ENCODE results near the gene VWA5B1.
"Not testable (repeated sequence)": the region's sequence is repeated elsewhere in the genome, so short reads cannot be mapped to it uniquely, and the experiment has no call there.

The VWA5B1 gene, protein sequence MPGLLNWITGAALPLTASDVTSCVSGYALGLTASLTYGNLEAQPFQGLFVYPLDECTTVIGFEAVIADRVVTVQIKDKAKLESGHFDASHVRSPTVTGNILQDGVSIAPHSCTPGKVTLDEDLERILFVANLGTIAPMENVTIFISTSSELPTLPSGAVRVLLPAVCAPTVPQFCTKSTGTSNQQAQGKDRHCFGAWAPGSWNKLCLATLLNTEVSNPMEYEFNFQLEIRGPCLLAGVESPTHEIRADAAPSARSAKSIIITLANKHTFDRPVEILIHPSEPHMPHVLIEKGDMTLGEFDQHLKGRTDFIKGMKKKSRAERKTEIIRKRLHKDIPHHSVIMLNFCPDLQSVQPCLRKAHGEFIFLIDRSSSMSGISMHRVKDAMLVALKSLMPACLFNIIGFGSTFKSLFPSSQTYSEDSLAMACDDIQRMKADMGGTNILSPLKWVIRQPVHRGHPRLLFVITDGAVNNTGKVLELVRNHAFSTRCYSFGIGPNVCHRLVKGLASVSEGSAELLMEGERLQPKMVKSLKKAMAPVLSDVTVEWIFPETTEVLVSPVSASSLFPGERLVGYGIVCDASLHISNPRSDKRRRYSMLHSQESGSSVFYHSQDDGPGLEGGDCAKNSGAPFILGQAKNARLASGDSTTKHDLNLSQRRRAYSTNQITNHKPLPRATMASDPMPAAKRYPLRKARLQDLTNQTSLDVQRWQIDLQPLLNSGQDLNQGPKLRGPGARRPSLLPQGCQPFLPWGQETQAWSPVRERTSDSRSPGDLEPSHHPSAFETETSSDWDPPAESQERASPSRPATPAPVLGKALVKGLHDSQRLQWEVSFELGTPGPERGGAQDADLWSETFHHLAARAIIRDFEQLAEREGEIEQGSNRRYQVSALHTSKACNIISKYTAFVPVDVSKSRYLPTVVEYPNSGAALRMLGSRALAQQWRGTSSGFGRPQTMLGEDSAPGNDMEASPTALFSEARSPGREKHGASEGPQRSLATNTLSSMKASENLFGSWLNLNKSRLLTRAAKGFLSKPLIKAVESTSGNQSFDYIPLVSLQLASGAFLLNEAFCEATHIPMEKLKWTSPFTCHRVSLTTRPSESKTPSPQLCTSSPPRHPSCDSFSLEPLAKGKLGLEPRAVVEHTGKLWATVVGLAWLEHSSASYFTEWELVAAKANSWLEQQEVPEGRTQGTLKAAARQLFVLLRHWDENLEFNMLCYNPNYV

DNA sequence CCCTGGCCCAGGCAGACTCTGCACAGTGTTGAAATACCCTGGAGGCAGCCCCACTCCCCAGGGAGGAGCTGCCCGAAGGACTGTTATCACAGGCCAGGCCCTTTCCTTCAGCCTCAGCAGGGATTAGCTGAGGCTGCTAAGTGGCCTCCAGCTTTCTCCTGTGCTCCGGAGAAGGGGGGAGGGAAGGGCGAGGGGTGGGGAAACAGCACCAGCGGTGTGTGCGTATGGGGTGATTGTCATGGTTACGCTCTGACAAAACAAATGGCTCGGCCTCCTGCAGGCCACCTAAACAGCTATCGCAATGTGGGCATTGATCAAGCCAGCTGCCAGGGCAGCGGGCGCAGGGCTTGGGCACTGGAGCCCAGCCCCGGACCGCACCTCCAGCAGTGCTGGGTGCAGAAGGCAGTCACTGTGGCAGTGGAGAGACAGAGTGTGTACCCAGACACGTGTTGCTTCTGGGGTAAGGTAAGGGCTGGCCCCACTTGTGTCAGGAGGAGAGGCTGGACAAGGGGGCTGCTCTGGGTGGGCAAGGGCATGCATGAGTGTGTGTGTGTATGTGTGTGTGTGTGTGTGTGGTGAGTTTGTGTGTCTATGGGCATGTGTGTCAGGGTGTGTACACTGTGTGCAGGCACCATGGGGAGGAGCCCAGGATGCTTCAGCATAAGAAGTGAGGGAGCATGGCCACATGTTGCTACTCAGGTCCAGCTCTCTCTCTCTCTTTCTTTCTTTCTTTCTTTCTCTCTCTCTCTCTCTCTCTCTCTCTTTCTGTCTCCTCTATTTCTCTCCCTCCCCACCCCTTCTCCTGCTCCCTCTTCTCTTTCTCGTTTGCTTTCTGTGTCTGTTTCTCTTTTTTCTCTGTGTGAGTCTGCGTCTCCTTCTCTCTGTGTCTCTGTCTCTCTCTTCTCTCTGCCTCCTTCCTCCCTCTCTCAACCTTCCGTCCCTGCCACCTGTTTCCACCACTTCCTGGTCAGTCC, at the start of gene VWA5B1:
TSS of gene VWA5B1 (plus strand) at position 252 of the 974 bp plus-strand sequence. CDS start 19,727 bp downstream, outside the sequence.
- no peak for DNase-seq (ENCODE audit: low spot score)

DNA sequence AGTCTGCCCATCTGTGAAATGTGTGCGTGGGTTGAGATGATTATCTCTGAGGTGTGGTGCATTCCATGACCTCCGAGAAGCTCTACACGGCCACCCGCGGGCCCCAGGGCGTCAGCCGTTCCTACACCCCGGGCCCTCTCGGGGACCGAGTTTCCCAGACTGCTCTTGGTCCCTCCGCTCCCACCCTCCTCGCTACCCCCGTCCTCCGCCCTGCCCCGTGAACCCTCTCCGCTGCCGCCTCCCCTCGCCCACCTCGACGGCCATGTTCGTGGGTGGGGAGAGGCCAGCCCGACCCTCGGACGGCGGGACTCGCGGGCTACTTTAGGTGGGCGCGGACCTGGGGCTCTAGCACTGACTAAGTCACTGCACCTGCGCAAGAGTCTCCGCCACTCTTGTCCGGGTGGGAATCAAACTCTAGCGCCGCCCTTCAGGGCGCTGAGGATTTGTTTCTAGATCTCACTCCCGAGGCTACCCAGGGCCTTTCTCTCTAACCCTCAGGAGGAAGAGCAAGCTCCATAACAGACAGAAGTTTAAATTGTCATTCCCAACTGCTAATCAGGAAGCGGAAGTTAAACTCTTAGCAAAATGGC, 47.7 kb upstream of the VWA5B1 start:
- DNase-seq (ENCODE audit: low spot score): no peak

DNA sequence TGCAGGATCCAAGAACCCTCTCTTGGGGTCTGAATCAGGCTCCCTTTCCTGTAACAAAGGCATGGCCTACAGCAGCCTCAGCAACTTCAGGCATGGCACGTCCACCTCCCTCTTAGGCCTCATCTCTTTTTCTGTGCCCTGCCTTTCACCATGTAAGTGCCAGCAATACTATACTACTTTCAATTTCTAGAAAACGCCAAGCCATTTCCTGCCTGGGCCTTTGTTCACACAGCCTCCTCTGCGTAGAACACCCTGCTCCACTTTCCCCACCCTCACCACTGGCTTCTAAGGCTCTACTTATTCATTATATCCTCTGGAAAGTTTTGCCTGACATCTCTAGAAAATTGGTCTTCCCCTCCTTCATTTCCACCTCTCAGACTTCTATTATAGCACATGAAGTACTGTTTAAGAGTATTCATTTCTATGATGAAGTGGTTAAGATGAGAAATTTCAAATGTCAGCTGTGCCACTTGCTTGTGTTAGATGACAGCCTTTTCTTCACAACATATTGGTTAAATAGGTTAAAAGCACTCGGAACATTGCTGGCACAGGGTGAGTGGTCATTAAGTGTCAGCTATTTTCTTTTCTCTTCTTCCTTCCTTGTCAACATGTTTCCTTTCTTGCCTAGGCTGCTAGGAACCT, 41.6 kb upstream of the VWA5B1 start:
- DNase-seq (ENCODE audit: low spot score): no peak

DNA sequence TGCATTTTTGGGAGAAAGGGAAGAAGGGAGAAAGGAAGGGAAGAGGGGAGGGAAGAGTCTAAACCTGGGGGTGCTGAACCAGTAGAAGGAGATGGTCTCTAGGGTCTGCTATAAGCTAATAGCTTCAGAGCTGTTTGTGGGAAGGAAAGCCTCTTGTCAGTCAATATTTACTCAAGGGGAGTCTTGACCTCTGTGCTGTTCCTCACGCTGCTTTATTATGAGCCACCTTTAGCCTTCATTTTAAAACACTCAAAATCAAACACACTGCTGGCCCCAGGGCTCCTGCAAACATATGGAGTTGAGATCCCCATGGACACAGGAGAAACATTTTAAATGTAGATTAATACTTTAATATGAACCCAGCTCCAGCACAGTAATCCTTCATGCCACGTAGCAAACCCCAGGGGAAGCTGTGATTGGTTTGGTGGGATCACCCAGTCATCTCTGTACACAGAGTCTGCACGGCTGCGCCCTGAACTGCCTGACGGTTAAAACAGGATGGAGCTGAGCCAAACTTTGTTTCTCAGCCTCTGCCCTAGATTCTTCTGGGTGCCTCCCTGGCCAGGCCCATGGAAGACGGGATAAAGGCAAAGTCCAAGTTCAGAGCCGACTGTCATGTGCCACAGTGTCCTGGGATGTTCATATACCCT, 40.2 kb upstream of the VWA5B1 start:
- no peak for DNase-seq (ENCODE audit: low spot score)

DNA sequence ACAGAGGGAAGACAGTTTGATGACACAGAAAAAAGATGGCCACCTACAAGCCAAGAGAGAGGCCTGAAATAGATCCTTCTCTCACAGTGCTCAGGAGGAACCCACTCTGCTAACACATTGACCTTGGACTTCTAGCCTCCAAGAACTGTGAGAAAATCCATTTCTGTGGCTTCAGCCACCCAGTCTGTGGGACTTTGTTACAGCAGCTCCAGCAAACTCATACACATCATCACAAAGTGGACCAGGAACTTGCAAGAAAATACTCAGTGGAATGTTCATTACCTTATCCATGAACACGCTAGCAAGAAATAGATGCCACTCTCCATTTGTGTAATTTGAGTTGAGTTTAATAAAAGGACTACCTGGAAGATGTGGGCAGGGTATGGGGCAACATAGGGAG, 38.1 kb upstream of the VWA5B1 start:
- no peak for DNase-seq (ENCODE audit: low spot score)

DNA sequence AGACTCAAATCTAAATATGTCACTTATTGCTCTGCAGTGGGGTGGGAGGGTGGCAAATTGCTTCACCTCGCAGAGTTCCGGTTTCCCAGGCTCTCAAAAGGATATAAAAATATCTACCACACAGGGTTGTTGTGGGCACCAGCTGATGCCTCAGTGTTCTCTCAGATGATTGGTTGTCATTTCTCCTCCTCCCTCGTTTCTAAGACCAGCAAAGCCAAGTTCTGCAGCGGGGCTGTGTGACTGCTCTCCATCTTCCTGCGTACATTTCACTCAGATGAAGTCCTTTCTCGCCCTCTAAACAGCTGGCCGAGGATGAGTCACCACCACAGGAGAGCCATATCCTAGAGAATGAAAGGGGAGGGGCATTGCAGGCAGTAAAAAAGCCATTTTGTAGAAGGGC, 35.0 kb upstream of the VWA5B1 start:
- peak; percentile 9 for DNase-seq (ENCODE audit: low spot score)

DNA sequence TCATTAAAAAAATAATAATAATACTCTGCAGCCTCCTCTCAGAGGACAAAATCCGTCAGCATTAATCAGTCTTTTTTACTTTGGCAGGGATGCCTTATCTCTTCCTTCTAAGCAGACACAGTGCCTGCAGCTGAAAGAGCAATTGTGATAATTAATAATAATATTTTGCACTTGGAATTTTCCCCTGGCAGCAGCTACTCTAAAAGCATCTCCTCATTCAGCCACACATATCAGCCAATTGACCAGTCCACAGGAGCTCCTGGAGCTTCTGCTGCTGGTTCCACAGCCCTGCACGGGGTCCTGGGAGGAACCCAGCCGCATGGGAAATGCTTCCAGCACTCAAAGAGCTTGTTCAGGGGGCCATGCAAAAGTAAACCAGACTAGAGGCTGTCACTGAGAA, 31.0 kb upstream of the VWA5B1 start:
- no peak for DNase-seq (ENCODE audit: low spot score)

DNA sequence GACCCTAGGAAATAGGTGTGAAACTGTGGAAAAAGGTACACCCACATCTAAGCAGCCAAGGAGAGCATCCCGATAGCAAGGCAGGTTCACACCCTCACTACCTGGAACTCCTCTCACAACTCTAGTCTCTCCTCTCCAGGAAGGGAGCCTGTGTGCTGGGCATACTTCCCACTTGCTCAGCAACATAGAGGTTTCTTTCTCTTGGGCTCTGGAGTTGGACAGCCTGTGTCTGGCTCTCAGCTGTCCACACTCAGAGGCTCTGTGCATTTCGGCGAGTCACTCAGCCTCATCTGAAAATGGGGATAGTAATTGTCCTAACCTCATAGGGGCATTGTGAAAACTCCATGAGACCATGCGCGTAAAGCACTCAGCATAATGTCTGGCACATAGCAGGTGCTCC, 29.6 kb upstream of the VWA5B1 start:
- DNase-seq (ENCODE audit: low spot score): no peak

DNA sequence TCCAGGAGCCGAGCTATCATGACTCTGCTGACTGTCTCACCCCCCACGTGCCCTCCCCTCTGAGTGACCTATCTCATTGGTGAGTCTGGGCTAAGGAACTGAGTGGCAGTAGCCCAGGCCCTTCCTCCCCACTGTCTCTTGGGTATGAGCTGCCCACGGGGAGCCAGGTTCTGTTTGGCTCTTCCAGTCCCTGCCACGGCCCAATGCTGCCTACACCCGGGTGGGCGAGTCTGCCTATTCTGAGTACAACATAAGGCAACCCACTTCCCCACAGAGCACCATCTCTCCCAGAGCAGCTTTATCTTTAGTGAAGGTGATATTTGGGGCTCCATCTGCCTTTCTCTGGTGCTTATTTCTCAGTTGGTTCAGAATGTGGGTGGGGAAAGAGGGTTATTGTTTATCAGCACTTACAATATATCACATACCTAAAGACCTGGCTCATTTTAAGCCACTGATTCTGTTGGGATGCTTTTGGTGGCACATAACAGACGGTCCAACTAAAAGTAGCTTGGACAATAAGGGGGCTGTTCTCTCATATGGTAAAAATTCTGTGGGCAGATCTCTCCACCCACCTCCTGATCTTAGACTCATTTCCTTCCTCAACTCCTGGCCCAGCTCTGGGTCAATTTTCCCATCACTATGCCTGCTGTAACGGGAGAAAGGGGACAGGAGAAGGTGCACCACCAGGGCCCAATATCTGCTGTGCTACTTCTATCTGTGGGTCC, 27.7 kb upstream of the VWA5B1 start:
- no peak for DNase-seq (ENCODE audit: low spot score)

DNA sequence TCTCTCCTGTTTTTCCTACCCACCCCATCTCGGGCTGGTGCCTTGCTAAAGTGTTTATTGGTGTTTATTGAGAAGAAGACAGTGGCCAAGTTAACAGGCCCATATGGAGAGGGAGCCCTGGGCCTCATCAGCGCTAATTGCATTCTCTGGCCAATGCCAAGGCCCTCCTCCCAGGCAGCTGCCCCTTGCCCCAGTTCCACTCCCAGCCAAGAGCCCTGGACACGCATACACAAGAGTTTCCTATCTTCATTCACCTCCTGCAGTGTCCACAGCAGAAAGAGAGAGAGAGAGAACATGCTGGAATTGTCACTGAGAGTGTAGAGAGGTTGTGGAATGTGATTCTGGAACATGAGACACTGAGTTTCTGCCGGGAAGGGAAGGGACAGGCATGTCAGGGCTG, 25.4 kb upstream of the VWA5B1 start:
- no peak for DNase-seq (ENCODE audit: low spot score)

DNA sequence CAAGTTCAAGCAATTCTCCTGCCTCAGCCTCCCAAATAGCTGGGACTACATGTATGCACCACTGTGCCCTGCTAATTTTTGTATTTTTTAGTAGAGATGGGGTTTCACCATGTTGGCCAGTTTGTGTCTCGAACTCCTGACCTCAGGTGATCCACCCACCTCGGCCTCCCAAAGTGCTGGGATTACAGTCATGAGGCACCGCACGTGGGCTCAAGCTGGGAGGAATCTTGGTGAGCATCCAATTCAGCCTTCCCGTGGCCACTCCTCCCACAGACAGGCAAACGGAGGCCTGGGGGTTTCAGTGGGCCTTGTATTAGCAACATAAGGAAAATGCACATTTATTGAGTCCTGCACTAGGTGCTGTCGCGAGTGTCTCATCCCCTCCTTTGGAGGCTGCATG, 24.5 kb upstream of the VWA5B1 start:
- no peak for DNase-seq (ENCODE audit: low spot score)

DNA sequence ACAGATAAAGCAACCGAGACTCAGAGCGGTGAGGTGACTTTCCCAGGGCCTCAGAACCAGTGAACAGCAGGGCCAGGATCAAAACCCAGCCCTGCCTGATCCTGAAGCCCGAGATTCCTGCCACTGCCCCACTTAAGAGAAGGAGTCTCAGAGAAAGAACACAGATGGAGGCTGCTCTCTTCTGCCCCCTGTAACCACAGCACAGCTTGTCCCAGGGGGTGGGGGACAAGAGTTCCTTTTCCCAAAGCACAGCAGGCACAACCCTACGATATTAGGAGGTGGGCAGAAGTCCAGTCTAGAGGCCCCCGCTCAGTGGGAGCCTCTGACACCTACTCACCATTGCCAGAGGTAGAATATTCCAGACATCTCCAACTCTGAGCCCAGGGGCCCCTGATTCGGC, 24.0 kb upstream of the VWA5B1 start:
- DNase-seq (ENCODE audit: low spot score): no peak

DNA sequence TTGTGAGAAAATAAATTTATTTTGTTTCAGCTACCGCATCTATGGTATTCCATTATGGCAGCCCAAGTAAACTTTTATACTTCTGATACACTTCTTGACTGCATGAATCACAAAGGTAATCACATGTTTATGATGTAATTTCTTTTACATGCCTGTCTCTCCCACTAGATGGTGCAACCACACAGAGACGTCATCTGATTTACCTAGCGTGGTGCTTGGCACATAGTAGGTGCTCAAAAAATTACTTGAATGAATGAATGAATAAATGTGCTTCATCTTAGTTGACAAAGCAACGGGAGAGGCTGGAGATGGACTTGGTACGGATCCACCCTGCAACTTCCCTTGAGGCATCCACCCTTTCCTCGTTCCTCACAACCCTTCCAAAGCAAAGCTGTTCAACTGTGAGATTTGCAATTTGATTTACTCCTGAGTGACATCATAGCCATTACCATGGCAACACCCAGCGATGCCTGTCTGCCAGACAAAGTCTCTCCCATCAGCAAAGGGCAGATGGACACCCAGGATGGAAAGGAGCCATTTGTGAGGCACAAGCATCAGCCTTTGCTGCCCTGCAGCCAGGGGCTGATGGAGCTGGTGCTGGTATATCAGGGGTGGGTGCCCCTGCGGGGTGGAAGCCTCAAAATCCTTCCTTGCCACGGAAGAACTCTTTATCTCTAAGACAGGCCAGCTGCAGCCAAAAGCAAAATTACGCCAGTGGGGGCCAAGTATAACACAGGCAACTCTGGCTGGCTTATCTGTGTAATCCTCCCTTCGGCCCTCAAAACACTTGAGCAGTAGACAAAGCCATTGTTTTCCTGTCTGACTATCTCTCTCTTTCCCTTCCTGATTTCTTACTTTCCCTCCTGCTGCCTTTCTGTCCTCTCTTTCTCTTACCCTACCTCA, 18.9 kb upstream of the VWA5B1 start:
- DNase-seq (ENCODE audit: low spot score): no peak

DNA sequence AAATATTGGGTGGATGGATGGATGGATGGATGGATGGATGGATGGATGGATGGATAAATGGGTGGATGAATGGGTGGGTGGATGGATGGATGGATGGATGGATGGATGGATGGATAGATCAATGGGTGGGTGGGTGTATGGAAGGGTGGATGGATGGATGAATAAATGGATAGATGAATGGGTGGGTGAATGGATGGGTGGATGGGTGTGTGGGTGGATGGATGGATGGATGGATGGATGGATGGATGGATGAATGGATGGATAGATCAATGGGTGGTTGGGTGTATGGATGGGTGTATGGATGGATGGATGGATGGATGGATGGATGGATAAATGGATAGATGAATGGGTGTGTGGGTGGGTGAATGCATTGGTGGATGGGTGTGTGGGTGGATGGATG, 17.0 kb upstream of the VWA5B1 start:
- DNase-seq (ENCODE audit: low spot score): not testable (repeated sequence)

DNA sequence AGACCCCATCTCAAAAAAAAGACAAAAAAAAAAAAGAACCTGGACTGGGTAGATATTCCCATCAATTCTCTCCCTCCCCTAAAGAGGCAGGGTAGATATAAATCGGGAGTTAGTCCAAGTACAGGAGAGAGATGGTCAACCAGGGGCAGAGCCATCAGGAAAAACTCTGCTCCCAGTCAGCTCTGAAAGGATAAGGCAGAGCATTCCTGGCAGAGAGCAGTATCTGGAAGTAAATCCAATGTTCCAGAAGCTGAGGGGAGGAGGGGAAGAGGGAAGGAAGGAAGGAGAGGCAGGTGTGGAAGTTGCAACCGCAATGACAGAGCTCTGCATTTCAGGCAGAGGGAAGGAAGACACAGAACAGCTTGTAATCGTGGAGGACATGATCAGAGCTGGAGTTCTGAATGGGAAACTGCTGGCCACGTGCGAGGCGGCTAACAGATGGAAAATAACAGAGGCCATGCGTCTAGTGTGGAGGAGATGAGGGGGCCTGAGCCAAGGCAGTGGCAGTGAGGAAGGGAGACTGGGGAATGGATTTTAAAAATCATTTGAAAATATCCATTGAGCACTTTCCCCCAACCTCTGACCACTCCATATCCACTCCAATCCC, 15.3 kb upstream of the VWA5B1 start:
- no peak for DNase-seq (ENCODE audit: low spot score)

DNA sequence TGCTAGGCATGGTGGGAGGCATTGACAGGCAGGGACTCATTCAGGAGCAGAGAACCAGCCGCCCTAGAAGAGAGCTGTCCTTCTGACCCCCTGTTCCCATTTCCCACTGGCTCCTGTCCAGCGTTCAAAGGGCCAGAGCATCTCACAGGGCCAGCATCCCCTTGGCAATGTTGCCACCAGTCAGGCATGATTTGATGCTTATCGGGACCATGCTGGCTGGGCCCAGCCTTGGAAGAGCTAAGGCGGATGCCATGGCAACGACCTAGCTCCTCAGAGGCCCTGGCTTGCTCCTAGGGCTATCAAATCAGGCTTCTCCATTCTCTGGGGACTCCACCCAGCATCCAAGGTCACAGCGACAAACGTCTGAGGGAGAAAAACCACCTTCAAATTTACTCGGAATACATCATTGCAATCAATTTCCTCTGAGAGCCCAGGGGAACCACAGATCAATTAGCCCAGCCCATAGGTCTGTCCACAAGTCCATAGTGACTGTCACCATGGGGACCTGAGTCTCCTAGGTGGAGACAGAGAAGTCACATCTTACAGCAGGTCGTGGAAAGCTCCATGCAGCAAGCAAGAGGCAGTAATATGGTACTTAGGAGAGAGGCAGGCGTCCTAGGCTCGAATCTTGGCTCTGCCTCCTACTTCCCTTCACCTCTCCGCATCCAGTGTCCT, 14.1 kb upstream of the VWA5B1 start:
- no peak for DNase-seq (ENCODE audit: low spot score)

DNA sequence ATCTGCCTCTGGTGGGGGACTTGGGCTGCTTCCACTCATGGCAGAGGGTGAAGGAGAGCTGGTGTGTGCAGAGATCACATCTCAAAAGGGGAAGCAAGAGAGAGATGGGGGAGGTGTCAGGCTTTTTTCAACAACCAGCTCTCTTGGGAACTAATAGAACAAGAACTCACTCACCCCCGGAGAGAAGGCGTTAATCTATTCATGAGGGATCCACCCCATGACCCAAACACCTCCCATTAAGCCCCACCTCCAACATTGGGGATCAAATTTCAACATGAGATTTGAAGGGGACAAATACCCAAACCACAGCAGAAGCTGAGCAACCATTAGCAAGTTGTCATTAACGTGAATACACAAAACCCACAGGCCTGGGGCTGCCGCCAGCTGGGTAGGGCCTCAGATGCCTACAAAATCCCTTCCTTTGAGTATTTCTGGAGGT, 12.0 kb upstream of the VWA5B1 start:
- no peak for DNase-seq (ENCODE audit: low spot score)

Data from globus pallidus (tissue), 1 donor.